ENCODE measurements around the gene GABPB2.

Gene GABPB2

GRCh38 chr1:151070474-151071276 is at the start of gene GABPB2:
TSS of gene GABPB2 (plus strand) at chr1:151070761. CDS start at chr1:151088190, 17,429 bp downstream.
- DNase-seq, result peak; percentile 90

- peak; percentile 86 for DNase-seq
Observed at GRCh38 chr1:151024540-151025146, 45.9 kb upstream of the GABPB2 start.

- no peak for DNase-seq
Observed at GRCh38 chr1:151026460-151026859, 44.1 kb upstream of the GABPB2 start.

GRCh38 chr1:151032164-151032563 is 38.4 kb upstream of the GABPB2 start:
- DNase-seq, result no peak

- no peak for DNase-seq
Observed at GRCh38 chr1:151035167-151035566, 35.4 kb upstream of the GABPB2 start.

- no peak for DNase-seq
Observed at GRCh38 chr1:151036356-151036755, 34.2 kb upstream of the GABPB2 start, which contains the start of gene BNIPL. TSS of gene BNIPL (plus strand) at chr1:151036586. CDS start at chr1:151036726, 140 bp downstream.

GRCh38 chr1:151037032-151037431 is 33.5 kb upstream of the GABPB2 start:
- DNase-seq, result no peak

- no peak for DNase-seq
Observed at GRCh38 chr1:151039521-151039920, 31.0 kb upstream of the GABPB2 start.

GRCh38 chr1:151043163-151043562 is 27.4 kb upstream of the GABPB2 start:
- no peak for DNase-seq

- peak; percentile 58 for DNase-seq
Observed at GRCh38 chr1:151047591-151047924, 23.0 kb upstream of the GABPB2 start, which contains the start of gene C1orf56. TSS of gene C1orf56 (plus strand) at chr1:151047751. CDS start at chr1:151047848, 97 bp downstream.

- DNase-seq, result peak; percentile 51
Observed at GRCh38 chr1:151047925-151048644, 22.5 kb upstream of the GABPB2 start.

GRCh38 chr1:151048645-151049032 is 21.9 kb upstream of the GABPB2 start:
- no peak for DNase-seq

GRCh38 chr1:151049458-151049857 is 21.1 kb upstream of the GABPB2 start:
- no peak for DNase-seq

- DNase-seq, result no peak
Observed at GRCh38 chr1:151050051-151050688, 20.4 kb upstream of the GABPB2 start.

- DNase-seq, result no peak
Observed at GRCh38 chr1:151051356-151052009, 19.1 kb upstream of the GABPB2 start.

GRCh38 chr1:151054971-151055547 is 15.5 kb upstream of the GABPB2 start:
- no peak for DNase-seq

- no peak for DNase-seq
Observed at GRCh38 chr1:151055581-151055980, 15.0 kb upstream of the GABPB2 start.

- no peak for DNase-seq
Observed at GRCh38 chr1:151056149-151056548, 14.4 kb upstream of the GABPB2 start.

- DNase-seq, result no peak
Observed at GRCh38 chr1:151058692-151059091, 11.9 kb upstream of the GABPB2 start.

GRCh38 chr1:151059109-151060006 is 11.2 kb upstream of the GABPB2 start, which contains the start of gene CDC42SE1:
TSS of gene CDC42SE1 (minus strand) at chr1:151059622. CDS start at chr1:151055730, 3,892 bp downstream.
- peak; percentile 84 for DNase-seq
